Brain pericyte (primary cell): ENCODE results near the gene NMS.
"Not testable (repeated sequence)": the region's sequence is repeated elsewhere in the genome, so short reads cannot be mapped to it uniquely, and the experiment has no call there.

ENCODE experiments used
- DNase-seq: peaks from one replicate; pipeline ENCODE4 v3.0.0-alpha.2; 2012; ENCODE audit warnings: low read depth, low spot score

The NMS gene

GRCh38 chr2:100470182-100470581, at the start of gene NMS:
NMS (plus strand) TSS chr2:100470482; CDS start chr2:100470489, 7 bp downstream.
- no peak for DNase-seq

GRCh38 chr2:100422320-100423055, 47.8 kb upstream of the NMS start:
- no peak for DNase-seq

- no peak for DNase-seq
Measured at GRCh38 chr2:100423631-100424030, 46.7 kb upstream of the NMS start.

GRCh38 chr2:100424277-100424875, 45.9 kb upstream of the NMS start:
- DNase-seq: no peak

- DNase-seq: no peak
Measured at GRCh38 chr2:100425107-100425506, 45.2 kb upstream of the NMS start.

- no peak for DNase-seq
Measured at GRCh38 chr2:100425573-100426383, 44.5 kb upstream of the NMS start.

GRCh38 chr2:100426384-100426720, 43.9 kb upstream of the NMS start:
- no peak for DNase-seq

- DNase-seq: no peak
Measured at GRCh38 chr2:100427111-100427510, 43.2 kb upstream of the NMS start.

GRCh38 chr2:100427627-100428258, 42.5 kb upstream of the NMS start:
- no peak for DNase-seq

GRCh38 chr2:100429726-100430125, 40.6 kb upstream of the NMS start:
- no peak for DNase-seq

- no peak for DNase-seq
Measured at GRCh38 chr2:100437751-100438150, 32.5 kb upstream of the NMS start.

GRCh38 chr2:100446696-100447095, 23.6 kb upstream of the NMS start:
- no peak for DNase-seq

GRCh38 chr2:100451092-100451491, 19.2 kb upstream of the NMS start:
- DNase-seq: no peak

GRCh38 chr2:100451734-100452133, 18.5 kb upstream of the NMS start:
- DNase-seq: no peak

- no peak for DNase-seq
Measured at GRCh38 chr2:100453853-100454252, 16.4 kb upstream of the NMS start.

- not testable (repeated sequence) for DNase-seq
Measured at GRCh38 chr2:100456357-100456756, 13.9 kb upstream of the NMS start.

- DNase-seq: no peak
Measured at GRCh38 chr2:100460904-100461530, 9.3 kb upstream of the NMS start.

- DNase-seq: no peak
Measured at GRCh38 chr2:100470898-100471514, 724 bp downstream of the NMS start.

- no peak for DNase-seq
Measured at GRCh38 chr2:100476606-100477005, 6.3 kb downstream of the NMS start.

GRCh38 chr2:100482741-100483140, 12.5 kb downstream of the NMS start:
- no peak for DNase-seq

GRCh38 chr2:100483895-100484294, 13.6 kb downstream of the NMS start:
- no peak for DNase-seq
